Stomach smooth muscle (tissue), 2 donors: ENCODE results near the gene POFUT1.

Experiments
- H3K27ac ChIP-seq: one replicate; pipeline ENCODE4 v1.7.0; 2013; ENCODE audit warnings: mild to moderate bottlenecking, low read length, inconsistent platforms
- H3K27me3 ChIP-seq, 2 donors: one replicate each; pipeline ENCODE4 v1.7.0; 2013; ENCODE audit warnings: low read length in 2 of 2; ENCODE audit not compliant: insufficient read depth in 2 of 2, control insufficient read depth in 1 of 2
- H3K36me3 ChIP-seq, 2 donors: one replicate each; pipeline ENCODE4 v1.7.0; 2013; ENCODE audit warnings: low read length in 2 of 2; ENCODE audit not compliant: control insufficient read depth in 2 of 2, insufficient read depth in 2 of 2
- H3K4me1 ChIP-seq: one replicate; pipeline ENCODE4 v1.7.0; 2013; ENCODE audit warnings: low read length; ENCODE audit not compliant: control insufficient read depth, insufficient read depth
- H3K4me3 ChIP-seq, 2 donors: one replicate each; pipeline ENCODE4 v1.7.0; 2013; ENCODE audit warnings: low read length in 2 of 2
- H3K9ac ChIP-seq, 2 donors: one replicate each; pipeline ENCODE4 v1.7.0; 2013; ENCODE audit warnings: low read length in 2 of 2, mild to moderate bottlenecking in 1 of 2
- H3K9me3 ChIP-seq, 2 donors: one replicate each; pipeline ENCODE4 v1.7.0; 2013; ENCODE audit warnings: low read length in 2 of 2; ENCODE audit not compliant: control insufficient read depth in 2 of 2
- donor health status: healthy.
- donor health status: Pancreatic carcinoma.

Gene POFUT1

DNA sequence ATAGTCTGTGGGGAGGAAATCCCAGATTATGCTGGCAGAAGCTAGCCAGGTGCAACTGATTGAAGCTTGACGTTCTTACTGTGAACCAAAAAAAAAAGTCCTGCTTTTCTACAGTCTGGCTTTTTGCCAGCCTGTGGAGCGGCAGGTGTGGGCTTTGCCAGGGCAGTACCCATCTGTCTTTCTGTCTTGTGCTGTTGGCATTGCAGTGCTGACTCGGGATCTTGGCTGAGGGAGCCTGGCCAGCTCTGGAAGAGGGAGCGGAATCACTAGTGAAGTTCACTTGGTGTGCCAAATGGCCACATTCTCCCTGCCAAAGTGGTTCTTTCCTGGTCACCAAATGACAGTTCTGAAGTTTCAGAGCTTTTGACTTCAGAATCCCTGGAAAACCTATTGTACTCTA lies 74.8 kb downstream of the POFUT1 start:
- Histone ChIP-seq H3K9ac (no peak overlapping the region), H3K27ac (no peak overlapping the region), H3K9me3 (no peaks in the 10 kb centered on the region), H3K36me3 (peaks cover 0 to 4% of the 10 kb centered on the region in 2 donors), H3K4me3 (no peak overlapping the region), H3K4me1 (peaks cover 16% of the 10 kb centered on the region), H3K27me3 (no peaks in the 10 kb centered on the region)

DNA sequence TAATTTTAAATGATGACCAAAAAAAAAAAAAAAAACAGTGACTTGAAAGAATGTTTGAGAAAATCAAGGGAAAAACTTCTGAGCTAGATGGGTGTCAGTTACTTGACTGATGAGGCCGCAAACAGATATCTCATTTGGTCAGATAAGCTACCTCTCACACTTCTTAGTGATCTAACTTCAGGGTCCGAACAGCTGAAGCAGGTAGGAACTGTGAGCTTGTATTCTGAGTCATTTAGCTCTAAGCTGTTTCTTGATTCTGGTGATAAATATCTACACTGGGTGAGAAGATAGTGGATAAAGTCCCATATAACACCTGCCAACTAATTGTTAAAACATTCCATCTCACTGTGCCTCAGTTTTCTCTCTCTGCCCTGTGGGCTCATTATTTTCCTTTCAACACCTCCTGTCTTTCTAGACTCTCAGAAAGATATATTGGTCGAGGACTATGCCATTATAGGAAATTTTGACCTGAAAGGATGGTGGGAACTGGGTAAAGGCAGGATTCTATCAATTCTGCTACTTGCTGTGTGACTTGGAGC lies 77.5 kb downstream of the POFUT1 start:
- peaks cover 9% of the 10 kb centered on the region for H3K4me1 ChIP-seq
- H3K36me3 ChIP-seq: peaks cover 2 to 4% of the 10 kb centered on the region in 2 donors
- H3K9me3 ChIP-seq: no peaks in the 10 kb centered on the region
- H3K27me3 ChIP-seq: no peaks in the 10 kb centered on the region
- H3K27ac ChIP-seq: no peak overlapping the region
- H3K4me3 ChIP-seq: no peak overlapping the region
- no peak overlapping the region for H3K9ac ChIP-seq

DNA sequence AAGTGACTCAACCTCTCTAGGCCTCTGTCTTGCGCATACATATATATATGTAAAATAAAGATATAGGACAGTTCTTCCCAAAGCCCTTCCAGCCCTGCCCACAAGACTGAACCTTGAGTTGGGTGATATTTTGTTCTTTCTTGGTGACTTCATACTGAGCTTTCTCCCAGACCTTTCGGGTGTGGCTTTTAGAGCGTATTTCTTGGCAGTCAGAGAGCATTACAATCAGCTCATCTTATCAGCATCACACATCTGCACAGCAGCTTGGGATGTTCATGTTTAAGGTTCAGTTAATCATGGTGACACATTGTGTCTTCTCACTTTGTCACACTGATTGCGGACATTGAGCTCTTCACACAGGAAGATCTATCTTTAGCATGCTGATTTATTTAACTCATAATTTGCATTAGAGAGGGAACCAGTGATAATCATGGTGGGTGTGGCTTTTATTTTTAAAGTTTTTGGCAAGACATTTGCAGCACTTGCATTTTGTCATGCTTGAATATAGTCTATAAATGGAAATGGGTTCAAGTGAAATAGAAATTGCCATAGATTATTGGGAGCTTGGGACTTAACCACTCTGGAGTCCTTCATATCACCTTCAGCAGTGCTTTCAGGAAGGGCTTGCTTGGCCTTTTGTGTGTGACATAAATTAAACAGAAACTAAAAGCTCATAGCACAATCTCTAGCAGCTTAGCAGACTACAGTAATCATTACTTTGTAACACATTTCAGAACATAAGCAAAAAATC lies 78.1 kb downstream of the POFUT1 start:
- H3K36me3 ChIP-seq: peaks cover 2 to 3% of the 10 kb centered on the region in 2 donors
- H3K4me1 ChIP-seq: peaks cover 9% of the 10 kb centered on the region
- no peaks in the 10 kb centered on the region for H3K9me3 ChIP-seq
- H3K27me3 ChIP-seq: no peaks in the 10 kb centered on the region
- no peak overlapping the region for H3K9ac ChIP-seq
- no peak overlapping the region for H3K4me3 ChIP-seq
- no peak overlapping the region for H3K27ac ChIP-seq

DNA sequence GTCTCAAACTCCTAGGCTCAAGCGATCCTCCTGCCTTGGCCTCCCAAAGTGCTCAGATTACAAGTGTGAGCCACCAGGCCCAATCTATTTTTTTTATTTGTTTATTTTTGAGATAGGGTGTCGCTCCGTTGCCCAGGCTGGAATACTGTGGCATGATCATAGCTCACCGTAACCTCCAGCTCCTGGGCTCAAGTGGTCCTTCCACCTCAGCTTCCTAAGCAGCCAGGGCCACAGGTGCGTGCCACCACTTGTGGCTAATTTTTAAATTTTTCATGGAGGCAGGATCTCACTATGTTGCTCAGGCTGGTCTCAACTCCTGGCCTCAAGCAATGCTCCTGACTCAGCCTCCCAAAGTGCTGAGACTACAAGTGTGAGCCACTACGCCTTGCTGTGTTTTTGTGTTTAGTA lies 79.6 kb downstream of the POFUT1 start:
- Histone ChIP-seq H3K27me3 (no peaks in the 10 kb centered on the region), H3K9me3 (no peaks in the 10 kb centered on the region), H3K36me3 (peaks cover 0 to 2% of the 10 kb centered on the region in 2 donors), H3K4me1 (peaks cover 9% of the 10 kb centered on the region), H3K27ac (no peak overlapping the region), H3K4me3 (no peak overlapping the region), H3K9ac (no peak overlapping the region)
